NCI-H510A treated with DMSO at 0.1 percent for 48 hours (cell line): ENCODE data around the gene RNFT1.
"Not testable (repeated sequence)": the region's sequence is repeated elsewhere in the genome, so short reads cannot be mapped to it uniquely, and the experiment has no call there.

ENCODE experiments used
- DNase-seq: peaks from one replicate; lab custom pipeline; 2025; lab: John Stamatoyannopoulos, UW

The RNFT1 gene

GRCh38 chr17:59930121-59930520 is 34.4 kb downstream of the RNFT1 start:
- not testable (repeated sequence) for DNase-seq

- not testable (repeated sequence) for DNase-seq
These were observed 43.9 kb downstream of the RNFT1 start for GRCh38 chr17:59920637-59921036.

- DNase-seq: no peak
These were observed 48.1 kb downstream of the RNFT1 start for GRCh38 chr17:59916446-59916845.

- DNase-seq: peak; percentile 87
These were observed 50.2 kb downstream of the RNFT1 start for GRCh38 chr17:59914274-59914854.

GRCh38 chr17:59907467-59907866 is 57.1 kb downstream of the RNFT1 start:
- no peak for DNase-seq

- DNase-seq: no peak
These were observed 61.1 kb downstream of the RNFT1 start for GRCh38 chr17:59903455-59903854.
